Occipital lobe (tissue), 2 donors: ENCODE measurements around the gene PHF12. TPM values are rescaled to one million over a fixed set of nuclear protein-coding genes. Genes with fewer than 3 reads are reported as not detected.

Source experiments
- DNase-seq: peaks from one replicate; lab custom pipeline; 2025; lab: John Stamatoyannopoulos, UW
- total RNA-seq: library from RNA; depleted of rRNA; stranded (reverse); fragments of >200 nt; gene quantifications from one replicate; pipeline ENCODE4 v1.2.3, GENCODE V29; 2014

Gene PHF12
- total RNA-seq, 1 donor from 2014 or later, result 44.8 TPM

DNA sequence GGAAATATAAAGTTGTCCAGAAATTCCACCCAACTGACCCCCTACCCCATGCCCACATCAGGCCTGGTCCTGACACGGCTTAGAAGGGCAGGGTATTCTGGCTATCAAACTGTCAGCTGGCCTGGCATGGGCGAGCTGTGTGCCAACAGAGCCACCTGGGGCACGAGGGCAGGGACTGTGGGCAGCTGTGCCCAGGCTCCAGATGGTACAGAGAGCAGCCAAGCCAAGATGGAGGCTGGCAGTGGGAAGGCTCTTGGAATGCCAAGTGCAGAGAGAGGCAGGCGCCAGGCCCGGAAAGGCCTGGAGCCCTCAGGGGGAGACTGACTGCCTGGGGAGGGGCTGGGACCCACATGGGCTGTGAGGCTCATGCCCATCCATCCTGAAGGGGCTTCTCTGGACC is 24.3 kb upstream of the PHF12 start:
- no peak for DNase-seq

DNA sequence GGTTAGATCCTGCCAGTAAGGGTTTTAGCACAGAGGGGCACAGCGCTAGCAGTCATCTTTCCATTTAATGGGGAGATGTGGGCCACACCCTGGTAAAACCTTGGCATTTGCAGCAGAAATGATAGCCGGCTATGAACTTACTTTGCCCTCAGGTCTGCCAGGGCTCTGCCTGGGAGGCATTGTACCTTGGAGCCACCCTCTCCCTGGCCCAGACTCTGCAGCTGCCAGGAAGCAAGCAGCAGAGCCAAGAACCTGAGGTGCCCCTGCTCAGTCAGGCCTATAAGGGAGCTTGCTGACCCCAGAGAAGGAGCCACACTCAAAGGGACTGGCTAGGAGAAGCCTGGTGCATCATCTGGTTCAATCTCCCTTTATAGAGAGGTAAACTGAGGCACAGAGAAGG is 23.7 kb upstream of the PHF12 start:
- no peak for DNase-seq

DNA sequence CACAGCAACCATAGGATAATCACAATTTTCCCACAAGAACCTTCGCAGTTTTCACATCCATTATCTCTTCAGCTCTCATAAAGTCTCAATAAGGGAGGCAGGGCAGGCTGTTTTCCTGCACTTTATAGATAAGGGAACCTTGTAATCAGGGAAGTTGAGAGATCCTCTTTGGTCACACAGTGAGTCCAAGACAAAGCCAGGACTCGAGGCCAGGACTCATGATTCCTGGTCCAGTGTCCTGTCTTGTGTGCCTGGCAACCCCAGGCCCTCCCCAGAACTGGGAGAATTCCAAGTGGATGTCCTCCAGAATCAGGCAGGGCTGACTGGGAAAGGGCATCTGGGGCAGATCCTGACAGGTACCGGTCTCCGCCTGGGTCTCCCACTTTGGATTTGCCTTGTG is 23.1 kb upstream of the PHF12 start:
- no peak for DNase-seq

DNA sequence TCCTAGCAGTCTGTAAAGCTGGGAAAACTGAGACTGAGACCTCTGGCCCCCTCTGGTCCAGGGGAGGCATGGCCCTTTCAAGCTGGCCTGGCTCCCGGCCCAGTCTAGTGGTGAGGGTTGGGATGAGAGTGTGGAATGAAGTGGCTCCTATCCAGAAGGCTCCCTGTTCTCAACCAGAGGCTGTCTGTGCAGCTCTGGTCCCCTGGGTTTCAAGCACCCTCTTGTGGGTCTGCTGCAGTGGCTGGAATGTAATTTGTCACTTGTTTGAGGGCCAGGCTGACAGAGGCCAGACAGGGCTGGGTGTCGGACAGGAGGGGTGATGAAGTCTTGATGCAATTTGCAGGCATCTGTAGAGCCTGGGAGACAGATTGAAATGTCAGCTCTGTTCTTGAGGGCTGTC is 22.1 kb upstream of the PHF12 start:
- DNase-seq, result no peak

DNA sequence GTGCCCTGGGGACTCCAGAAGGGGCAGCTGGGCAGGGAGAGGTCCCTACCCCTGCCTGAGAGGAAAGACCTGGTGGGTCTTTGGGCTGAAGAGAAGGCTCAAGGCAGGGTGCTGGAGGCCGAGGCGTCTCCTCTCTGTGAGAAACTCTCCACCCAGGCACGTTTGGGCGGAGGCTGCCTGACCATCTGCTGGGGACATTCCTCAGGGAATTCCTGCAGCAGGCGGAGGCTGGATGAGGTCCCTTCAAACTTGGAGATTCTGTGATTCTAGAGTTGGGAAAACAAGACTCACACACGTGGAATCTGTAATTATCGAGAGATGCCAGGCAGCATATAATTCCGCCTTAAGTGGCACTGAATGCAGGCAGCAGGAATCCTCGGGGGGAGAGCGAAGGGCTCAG is 21.1 kb upstream of the PHF12 start:
- no peak for DNase-seq

DNA sequence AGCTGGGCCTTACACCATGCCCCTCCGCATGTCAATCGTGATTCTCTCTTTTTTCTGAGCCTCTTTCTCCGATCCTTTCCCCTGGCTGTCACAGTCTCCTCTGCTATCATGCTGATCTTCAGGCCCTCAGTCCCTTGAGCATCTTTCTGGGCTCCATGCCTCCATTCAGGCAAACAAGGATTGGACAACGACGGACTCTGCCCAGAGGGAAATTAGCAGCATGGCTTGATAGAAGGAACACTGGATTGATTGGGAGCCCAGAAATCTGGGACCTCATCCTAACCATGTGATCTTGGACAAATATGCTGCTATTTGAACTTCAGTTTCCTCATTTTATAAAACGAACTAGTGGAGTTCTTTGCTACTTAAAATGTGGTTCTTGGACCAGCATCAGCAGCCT is 19.6 kb upstream of the PHF12 start:
- DNase-seq, result no peak

DNA sequence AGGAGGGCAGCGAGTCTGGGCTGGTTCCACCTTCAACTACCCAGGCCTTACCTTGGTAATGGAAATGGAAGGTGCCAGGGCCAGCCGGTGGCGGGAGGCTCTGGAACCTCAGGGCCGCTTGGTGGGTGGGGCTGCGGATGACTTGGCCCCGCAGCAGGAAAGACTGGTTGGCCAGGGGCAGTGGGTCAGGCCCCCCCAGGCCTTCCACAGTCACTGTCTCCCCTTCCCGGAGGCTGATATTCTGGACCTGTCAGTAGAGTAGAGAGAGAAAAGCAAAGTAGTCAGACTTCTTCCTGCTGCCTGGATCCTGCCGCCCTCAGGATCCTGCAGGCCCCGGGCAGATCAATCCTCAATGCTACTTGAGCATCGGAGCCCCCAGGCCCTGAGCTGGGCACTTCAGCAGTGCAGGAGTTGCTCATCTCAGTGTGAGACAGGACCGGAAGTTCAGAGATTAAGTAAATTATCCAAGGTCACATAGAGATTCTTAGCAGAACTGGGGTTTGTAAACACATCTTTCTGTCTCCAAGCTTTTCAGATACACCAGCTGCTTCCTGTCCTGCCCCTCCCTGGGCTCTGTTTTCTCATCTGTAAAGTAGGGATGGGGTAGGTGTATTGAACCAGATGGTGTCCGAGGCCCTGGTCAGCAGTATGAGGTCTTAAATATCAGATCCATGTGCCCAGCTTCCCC is 18.5 kb upstream of the PHF12 start:
- DNase-seq, result no peak

DNA sequence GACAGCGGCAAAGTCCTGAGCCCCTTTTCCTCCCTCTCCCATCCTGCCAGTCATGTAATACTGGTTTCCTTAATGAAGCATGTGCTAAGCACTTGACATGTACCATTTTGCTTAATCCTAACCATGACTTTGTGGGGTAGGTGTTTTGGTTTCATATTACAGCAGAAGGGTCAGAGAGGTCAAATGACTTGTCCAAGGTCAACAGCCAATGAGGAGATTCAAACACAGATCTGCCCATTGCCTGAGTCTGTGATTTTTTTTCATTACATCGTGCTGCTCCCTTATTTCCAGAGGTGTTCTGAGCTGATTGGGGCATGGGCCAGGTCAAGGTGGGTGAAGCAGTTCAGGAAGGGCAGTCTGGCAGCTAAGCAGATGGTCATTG is 17.6 kb upstream of the PHF12 start:
- no peak for DNase-seq

DNA sequence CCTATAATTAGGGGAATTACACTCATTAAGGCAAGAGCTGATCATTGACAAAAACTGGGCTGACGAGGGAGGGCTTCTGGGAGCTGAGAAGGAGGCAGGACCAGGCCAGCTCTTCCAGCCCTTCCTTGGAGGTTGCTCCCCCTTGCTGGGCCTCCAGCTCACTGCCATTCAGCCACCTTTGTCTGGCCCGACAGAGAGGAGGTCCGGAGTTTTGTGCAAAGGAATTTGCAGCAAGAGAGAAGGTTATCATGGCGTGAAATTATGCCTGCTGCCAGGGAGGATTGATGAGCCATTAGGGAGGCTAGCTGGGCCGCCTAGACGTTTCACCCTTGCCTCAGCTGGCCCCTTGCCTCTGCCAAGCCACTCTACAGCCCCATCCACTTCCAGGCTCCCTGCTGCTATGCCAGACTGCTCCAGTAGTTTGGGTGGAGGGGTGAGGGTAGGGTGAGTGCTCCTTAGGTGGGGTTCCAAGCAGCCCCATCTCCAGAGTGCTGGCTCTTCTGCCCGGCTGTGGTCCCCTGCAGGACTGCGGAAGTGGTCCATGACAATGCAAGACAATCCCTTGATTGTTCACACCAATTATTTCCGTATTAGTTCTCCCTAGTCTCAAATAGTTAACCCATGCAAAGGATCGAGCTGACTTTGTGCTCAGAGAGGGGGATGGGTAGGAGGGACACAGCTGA is 17.1 kb upstream of the PHF12 start:
- no peak for DNase-seq

DNA sequence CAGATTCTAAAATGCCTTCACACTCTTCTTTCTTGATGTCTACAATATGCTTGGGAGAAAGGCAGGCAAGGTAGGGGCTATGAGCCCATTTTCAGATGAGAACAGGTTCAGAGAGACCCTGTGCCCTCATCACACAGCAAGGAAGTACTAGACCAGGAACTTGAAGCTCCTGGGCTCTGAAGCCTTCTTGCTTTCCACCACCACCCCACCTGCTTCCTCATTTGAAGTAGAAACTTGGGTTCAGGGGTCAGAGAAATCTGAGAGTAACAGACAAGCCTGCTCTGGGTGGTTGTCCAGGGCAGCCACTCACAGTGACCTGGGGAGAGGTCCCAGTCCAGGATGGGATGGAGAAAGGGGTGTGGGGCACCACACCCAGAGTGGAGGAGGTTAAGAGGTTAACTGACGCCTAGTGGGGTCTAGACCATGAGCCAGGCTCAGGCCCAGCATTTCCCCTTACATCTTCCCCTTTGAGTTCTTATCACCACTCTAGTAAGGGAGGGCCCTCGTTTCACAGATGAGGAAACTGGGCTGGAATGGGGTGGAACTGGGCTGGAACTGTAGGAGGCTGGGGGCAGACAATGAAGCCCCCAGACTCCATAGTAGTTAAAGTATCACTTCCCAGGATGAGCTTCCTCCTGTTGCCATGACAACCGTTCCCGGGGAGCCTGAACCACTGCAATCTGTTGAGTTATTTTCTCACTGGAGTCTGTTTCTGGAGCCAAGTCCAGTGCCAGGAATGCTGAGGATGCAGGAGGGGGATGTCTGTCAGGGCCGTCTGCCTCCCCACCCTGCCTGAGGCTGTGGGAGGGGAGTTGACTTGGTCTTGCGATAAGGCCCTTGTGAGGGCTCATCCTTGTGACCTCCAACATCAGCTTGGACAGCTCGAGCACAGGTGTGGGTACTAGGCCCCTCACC is 16.2 kb upstream of the PHF12 start:
- no peak for DNase-seq

DNA sequence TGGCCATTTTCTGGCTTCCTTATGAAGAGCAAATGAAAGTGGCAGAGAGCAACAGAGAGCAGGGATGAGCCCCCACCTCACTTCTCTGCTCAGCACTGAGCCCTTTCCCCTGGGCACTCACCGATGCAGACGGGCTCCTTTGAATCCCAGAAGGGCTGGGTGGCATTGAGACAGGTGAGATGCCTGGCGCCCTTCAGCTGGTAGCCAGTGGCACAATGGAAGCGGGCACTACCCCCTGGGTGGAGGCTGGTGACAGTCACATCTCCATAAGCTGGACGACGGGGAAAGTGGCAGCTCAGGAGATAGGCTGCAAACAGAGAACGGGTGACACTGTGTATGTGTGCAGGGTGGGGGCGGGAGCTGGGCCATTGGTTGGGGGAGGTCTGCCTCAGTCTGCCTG is 12.5 kb upstream of the PHF12 start:
- DNase-seq, result no peak

DNA sequence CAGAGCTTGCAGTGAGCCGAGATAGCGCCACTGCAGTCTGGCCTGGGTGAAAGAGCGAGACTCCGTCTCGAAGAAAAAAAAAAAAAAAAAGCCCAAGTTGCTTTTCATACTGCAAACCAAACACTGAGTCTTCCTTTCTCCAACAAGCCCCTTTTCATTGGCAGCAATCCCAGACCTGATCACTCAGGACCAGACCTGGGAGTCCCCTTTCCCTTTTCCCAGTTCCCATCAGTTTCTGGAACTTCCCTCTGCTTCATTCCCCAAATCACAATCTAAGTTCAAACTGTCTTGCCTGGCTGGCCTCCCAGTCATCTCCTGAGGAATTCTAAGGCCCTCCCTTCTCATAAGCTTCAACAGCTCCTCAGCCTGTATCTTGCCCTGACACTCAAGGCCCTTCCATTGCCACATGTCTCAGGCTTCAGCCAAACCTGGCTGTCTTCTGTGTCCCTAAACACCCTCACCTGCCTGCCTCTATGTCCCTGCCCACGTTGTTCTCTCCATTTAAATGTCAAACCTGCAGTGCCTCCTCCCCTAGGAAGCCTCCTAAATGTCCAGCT is 11.8 kb upstream of the PHF12 start:
- no peak for DNase-seq

DNA sequence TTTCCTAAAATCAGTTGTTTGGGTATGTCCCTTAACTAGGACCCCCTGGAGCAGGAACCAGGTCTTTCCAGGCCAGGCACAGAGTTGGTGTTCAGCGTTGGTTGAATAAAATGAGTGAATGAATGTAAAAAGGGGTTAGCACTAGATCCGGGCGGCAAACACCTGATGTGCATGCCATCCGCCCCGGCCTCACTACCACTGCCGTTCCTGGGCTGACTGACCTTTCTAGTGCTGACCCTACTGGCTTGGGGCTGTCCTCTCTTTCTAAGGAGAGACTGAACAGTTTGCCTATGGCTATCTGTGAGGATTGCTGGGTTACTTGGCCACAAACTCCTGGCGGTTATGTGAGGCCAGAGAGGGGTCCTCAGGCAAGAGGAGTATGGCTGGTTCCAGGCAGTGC is 10.1 kb upstream of the PHF12 start:
- no peak for DNase-seq

DNA sequence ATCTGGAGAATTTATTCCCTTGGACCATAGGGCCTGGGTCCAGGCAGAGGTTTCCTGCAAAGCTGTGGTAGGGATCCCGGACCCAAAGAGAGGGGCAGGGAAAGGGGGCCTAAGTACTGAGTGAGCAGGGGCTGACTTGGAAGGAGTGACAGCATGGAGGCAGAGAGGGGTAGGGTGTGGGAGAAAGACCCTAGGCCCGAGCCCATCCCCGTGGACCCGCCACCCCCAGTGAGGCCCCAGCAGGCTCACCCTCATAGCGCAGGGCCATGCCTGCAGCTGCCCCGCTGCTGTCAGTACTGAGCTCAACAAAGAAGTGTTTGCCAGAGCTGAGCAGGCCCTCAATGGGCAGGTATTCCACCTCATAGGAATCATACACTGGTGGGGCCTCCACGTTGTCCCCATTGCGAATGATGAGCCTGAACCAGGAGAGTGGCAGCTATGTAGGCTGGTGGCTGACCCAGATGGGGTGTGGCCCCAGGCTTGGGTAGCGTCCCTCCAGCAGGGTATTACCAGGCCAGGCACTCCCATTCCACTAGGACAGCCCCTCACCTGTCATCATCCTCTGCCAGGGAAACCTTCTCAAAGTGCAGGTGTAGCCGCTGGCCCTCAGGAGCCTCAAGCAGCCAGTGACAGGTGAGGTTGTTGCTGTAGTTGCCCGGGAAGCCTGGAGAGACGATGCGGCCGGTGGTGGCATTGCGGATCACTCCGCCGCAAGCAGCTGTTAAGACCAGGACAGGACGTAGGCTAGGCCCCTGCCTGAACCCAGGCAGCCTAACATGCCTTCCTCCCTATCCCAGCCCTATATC is 9.1 kb upstream of the PHF12 start:
- no peak for DNase-seq

DNA sequence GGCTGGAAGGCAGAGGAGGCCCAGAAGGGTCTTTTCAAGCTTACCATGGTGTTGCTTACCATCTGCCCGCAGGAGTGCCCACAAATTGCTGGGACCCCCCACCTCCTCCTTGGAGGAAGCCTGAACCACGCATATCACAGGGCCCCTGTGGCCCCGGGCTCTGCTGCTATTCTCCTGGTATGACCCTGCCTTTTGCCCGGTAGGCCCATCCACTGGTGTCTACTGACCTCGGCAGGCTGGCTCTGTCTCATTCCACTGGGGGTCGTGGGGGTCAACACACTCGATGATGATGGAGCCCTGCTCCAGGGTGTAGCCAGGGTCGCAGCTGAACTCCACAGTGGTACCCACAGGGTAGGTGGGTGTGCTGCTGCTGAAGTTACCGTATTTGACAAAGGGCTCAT is 8.2 kb upstream of the PHF12 start:
- DNase-seq, result no peak

DNA sequence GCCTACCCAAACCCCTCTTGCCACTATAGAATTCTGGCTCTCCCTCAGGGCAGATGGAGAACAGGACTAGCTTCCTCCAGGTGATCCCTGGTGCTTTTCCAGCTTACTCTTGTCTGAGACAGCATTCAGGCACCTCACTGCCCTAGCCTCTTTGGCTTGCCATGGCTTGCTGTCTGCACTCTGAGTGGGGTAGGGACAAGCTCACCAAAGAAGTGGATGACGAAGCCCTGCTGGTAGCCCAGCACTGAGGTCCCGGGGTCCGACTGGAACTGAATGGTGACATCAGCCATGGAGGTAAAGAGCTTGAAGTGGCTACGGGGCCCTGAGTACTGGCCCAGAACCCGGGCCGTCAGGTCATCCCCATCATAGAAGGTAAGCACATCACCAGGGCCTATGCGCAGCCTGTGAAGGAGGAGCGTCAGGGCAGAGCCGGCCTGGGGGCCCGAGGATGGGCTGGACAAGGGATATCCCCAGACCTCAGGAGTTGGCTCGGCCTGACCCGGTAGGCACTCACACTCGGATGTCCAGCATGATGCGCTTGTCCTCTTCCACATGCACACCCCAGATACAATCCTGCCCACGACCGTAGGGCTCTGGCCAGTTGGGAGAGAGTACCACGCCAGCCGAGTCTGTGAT is 7.6 kb upstream of the PHF12 start:
- DNase-seq, result no peak

DNA sequence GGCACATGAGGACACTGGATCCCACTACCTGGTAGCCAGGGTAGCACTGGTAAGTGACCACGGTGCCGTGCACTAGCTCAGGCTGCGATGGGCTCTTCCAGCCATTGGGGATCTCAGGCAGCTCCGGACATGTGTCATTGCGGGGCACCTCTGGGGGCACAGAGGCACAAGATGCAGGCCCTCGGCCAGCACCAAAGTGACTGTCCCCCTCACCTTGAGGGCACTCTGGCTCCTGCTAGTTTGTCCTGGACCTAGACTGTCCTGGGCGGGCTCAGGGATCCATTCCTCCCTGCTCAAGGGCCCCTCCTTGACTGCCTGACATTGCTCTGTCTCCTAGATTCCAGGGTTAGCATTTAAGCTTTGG is 6.7 kb upstream of the PHF12 start:
- no peak for DNase-seq

DNA sequence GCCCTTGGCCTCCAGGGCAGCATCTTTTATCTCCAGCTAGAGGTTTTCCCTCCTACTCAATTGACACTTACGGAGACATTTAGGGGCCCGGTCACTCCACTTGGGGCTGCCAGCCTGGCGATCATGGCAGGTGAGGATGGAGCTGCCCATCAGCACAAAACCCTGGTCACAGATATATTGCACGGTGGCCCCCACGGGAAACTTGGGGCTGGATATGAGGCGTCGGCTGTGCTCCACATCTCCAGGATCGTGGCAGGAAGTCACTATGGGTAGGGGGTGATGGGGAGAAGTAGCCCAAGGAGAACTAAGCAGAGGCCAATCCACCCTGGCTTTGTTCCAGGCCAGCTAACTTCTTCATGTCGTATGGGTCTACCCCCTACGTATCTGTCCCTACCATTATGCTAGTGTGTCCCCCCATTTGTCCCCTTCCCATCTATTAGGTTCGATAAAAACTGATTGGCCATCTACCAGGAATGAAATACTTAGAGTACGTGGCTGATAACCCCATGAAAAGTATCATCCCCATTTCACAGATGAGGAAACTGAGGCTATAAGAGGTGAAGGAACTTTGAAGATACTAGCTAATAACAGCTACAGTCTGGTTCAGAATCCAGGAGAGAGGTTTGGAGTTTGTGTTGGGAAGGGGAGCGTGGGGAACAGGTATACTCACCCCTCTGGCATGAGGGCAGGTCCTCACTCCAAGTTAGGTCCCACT is 6.1 kb upstream of the PHF12 start:
- no peak for DNase-seq

DNA sequence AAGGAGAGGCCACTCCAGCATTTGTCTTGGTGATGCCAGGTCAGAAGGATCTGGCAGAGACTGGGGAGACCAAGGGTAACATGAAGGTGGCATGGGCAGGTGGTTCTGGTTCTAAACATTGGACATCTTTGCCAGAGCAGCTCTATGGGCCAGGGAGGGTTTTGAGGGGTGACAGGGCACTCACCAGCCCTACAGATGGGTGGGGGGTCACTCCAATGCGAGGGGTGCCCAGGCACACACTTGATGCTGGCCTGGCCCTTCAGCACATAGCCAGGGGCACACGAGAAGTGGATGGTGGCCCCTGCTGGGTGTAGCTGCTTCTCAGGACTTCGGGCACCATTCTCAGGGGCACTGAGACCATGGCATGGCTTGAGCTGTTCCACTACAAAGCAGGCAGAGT is 5.5 kb upstream of the PHF12 start:
- no peak for DNase-seq

DNA sequence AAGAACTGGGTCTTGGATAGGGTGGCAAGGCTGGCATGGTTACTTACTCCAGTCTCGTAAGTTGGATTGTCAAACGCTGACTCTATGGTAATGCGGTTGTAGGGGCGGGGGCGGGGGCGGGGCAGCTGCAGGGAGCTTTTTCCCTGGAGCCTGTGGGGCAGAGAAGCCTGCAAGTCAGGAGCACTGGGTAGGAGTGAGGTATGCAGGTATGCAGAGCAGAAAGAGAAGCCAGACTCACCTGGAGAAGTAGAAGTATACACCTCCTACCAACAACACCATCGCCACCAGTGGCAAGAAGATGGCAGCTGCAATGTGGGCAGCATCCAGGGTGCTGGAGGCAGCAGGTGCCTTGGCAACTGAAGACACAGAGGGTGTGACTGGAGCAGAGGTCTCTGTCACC is 4.8 kb upstream of the PHF12 start:
- DNase-seq, result no peak
